G401.6 (cell line): ENCODE data around the gene KLHL13.
"Not testable (repeated sequence)": the region's sequence is repeated elsewhere in the genome, so short reads cannot be mapped to it uniquely, and the experiment has no call there.

Experiments
- FAIRE-seq: peaks from 2 replicates; lab custom pipeline; 2012; peaks lifted over from hg19 to GRCh38; lab: Jason Lieb, UNC

The KLHL13 gene

DNA sequence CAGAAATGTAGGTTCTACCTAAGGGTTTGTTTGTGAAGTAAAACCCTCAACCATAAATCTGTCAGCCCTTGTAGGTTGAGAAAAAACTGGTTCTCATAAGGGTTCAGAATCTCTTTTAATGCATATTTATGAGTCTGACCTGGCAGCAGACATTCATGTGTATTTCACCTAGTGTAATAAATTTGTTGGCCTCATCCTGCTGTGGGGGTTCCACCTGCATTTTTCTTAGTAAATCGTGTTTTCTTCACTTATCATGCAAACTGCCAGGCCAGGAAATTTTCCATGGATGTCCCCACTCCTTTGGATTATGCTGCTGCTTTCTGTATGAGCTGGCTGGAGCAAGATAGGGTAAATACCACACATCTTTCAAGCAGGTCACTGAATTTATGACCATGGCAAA lies 42.4 kb downstream of the KLHL13 start:
- FAIRE-seq: no peak

DNA sequence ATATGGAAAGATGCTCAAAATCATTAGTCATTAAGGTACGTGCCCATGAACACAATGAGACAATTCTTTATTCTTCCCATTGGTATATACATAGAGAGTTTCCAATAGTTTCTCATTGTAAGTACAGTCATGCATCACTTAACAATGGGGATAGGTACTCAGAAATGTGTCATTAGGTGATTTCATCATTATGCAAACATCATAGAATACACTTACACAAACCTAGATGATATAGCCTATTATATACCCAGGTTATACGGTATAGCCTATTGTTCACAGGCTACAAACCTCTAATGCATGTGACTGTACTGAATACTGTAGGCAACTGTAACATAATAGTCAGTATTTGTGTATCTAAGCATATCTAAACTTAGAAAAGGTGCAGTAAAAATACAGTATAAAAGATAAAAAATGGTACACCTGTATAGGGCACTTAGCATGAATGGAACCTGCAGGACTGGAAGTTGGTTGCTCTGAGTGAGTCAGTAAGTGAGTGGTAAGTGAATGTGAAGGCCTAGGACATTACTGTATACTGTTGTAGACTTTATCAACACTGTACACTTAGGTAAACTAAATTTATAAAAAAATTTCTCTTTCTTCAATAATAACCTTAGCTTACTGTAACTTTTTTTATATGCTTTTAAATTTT lies 49.6 kb downstream of the KLHL13 start:
- no peak for FAIRE-seq

DNA sequence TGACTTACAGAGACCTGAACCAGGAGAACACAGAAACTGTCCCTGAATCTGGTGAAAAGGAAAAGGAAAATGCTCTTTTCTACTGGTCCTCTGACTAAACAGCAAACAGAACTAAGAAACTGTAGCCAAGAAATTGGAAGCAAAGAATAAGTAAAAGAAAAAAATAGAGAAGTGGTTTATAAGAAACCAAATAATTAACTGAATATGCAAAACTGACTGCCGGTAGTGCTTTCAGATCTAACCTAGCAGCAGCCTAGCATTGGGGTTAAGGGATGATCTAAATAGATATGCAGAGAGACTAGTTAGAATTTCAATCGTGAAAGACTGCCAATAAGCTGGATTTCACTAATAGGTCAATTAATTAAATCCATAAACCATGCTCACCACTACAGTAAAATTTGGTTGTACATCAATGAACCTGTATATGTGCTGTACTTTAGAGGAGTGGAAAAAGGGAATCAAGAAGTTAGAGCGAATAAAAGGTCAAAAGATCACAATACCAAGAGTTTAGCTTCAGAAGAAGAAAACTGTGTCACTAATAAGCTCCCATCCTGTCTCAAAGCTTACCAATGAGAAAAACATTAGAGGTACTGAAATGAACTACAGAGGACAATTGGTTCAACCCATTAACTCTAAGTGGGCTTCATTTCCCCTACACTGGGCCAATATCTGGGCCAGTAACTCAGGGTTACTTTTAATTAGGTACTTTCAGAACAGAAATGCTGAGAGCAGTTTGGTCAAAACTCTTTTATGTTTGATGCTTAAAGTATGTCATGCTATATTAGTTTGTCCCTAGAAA lies 53.6 kb downstream of the KLHL13 start:
- no peak for FAIRE-seq

DNA sequence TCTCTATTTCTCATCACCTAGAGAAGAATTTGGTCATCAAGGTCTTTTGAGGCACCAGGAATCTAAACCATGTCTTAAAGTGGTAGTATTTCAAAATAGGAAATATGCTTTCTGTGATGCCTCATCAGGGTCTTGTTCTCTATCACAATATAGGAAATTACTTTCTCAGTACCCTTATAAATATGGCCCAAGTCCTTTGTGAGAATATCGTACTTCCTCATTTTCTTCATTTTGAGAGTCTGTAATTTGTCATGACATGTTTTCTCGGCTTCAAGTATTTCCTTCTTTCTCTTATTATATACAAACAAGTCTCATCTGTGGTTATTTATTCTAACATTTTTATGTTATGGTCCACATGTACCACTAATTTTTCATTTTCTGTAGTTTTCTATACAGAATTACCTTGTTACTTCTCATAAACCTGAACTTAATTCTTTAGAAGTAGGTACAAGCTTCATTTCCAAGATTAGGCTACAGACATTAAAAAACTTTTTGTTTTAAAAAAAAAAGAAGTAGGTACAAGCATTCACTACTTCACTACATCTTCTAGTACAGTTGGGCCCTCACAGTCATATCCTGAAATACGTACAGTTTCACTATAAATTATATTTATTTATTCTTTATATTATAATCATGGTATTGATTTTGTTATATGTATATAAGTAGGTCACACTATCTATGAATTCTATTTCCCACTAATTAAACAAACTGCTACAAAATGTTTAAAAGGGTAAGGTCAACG lies 54.4 kb downstream of the KLHL13 start:
- FAIRE-seq: no peak

DNA sequence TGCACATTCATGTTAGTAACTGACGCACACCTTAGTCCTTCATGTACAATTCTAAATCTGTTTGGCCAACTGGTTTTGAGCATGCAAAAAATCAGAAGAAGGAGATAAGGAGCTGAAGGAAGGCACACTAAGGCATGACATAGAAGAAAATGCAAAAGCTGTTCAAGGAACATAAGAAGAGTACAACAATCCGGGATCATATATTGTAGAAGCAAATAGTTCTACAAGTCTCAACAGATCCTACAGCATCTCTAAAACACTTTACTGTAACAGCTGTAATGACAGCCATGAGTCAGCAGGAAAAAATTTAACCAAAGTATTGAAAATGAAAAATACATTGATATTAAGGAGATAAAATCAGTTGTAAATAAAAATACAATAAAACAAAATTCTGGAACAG lies 57.7 kb downstream of the KLHL13 start:
- no peak for FAIRE-seq

DNA sequence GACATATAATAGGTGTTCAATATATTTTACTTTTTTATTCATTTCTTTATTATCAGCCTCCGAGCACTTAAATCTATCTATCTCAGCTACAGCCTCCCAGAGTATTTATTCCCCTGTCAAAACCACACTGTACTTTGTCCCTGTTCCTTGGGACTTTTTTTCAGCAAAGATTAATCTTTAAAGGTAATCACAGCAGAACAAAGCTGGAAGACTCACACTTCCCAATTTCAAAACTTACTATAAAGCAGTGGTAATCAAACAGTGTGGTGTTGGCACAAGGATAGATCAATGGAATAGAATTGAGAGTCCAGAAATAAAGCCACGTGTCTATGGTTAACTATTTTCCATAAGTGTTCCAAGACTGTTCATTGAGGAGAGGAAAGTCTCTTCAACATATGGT lies 59.7 kb downstream of the KLHL13 start:
- FAIRE-seq: no peak

DNA sequence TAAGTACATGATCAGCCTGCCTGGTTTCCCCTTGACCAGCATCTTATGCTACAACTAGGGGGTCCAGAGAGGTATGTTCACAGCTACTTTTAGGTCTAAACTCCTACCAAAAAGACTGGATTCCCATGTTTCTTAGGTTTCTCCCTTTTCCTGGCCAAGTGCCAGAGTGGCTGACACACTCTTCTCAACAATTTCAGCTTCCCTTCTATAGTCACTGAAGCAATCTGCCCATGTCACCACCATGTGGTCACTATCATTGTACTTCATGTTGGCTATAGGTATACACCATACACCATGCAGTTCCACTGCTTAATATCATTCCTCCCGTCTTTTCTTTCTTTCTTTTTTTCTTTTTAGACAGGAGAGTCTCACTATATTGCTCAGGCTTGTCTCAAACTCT lies 66.9 kb downstream of the KLHL13 start:
- FAIRE-seq: no peak

DNA sequence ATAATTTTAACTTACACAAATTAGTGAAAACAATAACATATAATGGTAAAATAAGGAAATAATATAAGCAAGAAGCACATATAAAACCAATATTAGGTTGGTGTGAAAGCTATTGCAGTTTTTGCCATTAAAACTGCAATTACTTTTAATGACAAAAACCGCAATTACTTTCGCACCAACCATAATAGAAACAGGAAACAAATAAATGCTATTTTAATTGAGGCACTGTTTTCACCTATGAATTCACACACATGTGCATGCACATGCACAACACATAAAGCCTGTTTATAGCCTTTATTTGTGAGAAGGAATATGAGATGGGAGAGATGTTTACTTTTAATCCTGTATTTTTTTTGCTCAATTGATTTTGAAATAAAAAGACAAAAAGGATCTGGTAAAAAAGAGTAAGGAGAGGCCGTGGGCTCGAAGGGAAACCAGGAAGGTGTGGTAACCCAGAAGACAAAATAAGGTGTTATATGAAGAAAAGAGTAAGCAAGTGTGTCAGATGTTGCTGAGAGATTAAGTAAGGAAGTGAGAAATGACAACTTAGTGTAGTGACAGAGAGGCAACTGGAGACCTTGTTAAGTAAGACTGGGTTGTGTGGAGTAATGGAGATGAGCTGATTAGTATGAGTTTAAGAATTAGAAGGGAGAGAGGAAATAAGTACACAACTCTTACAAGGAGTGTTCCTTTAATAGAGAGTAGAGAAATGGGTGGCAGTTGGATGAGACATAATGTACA lies 69.0 kb downstream of the KLHL13 start:
- FAIRE-seq: no peak

DNA sequence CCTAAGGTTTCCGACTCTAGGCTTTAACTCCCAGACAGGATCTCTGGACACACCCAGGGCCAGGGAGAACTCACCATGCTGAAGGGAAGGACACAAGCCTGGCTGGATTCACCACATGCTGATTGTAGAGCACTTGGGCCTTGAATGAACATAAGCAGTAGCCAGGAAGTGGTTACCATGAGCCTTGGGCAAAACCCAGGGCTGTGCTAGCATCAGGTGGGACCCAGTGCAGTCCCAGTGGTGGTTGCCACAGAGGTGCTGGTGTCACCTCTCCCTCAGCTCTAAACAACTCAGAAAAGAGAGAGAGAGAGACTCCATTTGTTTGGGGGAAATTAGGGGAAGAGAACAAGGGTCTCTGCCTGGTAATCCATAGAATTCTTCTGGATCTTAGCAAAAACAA lies 77.0 kb downstream of the KLHL13 start:
- FAIRE-seq: no peak

DNA sequence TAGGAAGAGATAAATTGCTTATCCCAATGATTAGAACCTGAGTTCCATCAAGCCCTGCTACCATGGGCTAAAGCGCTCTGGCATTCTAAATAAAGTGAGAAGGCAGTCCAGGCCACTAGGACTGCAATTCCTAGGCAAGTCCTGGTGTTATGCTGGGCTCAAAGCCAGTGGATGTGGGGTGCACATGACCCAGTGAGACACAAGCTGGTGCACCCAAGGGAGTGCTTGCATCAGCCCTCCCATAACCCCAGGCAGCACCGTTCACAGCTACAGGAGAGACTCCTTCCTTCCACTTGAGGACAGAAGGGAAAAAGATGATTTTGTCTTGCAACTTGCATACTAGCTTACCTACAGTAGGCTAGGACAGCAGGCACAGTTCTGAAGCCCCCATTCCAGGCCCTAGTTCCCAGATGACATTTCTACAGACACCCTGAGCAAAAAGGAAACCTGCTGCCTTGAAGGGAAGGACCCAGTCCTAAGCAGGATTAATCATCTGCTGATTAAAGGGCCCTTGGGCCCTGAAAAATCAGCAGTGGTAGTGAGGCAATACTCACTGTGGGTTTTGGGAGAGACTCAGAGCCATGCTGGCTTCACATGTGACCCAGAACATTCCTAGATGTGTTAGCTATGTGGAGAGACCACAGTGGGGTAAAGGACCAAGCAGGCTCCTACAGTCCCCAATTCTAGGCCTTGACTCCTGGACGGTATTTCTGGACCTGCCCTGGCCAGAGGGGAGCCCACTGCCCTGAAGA lies 77.8 kb downstream of the KLHL13 start:
- FAIRE-seq: no peak

DNA sequence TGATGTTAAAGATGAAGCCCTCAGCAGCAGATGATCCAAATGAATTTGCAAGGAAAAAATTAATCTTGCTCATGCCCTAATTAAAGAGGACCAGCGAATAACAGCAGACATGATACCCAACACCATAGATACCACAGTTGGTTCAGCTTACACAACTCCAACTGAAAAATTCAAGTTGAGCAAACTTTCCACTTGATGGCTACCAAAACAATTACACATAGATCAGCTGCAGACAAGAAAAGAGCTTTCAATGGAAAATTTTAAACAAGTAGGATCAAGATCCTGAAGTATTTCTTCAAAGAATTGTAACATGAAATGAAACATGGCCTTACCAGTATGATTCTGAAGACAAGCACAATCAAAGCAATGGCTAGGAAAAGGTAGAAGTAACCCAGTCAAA lies 90.0 kb downstream of the KLHL13 start:
- FAIRE-seq: no peak

DNA sequence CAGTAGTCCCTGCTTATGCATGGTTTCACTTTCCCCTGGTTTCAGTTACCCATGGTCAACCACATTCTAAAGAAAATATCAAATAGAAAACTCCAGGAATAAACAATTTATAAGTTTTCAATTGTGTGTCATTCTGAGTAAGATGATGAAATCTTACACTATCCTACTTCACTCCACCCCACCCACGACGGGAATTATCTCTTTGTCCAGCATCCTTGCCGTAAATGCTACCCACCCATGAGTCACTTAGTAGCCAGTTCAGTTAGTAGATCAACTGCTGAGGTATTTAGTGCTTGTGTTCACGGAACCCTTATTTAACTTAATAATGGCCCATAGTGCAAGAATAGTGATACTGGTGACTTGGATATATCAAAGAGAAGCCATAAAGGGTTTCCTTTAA lies 91.4 kb downstream of the KLHL13 start:
- no peak for FAIRE-seq

DNA sequence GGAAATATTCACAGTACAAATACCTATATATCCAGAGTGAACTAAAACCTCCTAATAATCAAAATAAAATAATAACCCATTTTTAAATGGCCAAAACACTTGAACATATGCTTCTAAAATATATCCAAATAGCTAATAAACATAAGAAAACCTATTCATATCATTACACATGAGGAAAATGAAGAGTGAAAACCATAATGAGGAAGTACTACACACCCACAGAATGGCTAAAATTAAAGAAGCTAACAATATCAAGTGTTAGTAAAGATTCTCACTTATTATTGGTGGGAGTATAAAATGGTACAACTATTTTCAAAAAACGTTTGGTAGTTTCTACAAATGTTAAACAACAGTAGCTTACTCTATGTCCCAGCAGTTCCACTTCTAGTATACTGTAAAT lies 92.1 kb downstream of the KLHL13 start:
- FAIRE-seq: no peak

DNA sequence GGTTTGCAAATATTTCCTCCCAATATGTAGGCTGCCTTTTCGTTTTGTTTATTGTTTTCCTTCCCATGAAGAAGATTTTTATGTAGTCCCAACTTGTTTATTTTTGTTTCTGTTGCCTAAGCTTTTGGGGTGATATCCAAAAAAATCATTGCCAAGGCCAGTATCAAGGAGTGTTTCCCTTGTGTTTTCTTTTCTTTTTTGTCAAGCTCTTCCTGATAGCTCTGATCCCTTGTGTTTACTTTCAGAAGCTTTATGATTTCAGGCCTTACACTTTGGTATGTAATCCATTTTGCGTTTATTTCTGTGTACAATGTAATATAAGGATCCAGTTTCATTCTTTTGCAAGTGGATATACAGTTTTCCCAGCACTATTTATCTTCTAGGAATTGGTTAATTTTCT lies 93.9 kb downstream of the KLHL13 start:
- no peak for FAIRE-seq

DNA sequence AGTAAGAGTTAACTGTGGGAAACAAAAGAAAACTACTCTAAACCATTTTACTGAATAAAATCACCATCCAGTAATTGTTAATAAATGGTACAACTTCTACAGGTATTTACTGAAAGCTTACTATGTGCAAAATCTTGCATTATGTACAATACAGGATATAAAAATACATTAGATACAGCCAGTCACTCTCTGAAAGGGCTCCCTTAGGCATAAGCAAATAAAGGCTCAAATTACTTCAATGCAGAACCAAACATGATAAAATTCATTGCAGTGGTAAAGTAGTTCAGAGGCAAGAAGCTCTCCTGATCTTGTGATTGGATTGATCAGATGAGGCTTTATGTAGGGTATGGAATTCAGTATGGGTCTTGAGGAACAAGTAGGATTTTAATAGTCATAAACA lies 100.2 kb downstream of the KLHL13 start:
- FAIRE-seq: no peak

DNA sequence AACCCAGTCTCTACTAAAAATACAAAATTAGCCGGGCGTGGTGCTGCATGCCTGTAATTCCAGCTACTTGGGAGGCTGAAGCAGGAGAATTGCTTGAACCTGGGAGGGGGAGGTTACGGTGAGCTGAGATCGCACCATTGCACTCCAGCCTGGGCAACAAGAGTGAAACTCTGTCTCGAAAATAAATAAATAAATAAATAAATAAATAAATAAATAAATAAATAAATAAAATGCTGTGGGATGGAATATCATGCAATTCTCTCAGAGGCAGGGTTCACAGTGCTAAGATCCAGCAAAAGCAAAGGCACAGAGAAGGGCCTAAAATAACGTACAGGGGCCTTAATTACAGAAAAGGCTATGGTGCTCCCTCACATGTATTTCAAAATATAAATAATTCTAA lies 114.2 kb downstream of the KLHL13 start:
- FAIRE-seq: not testable (repeated sequence)

DNA sequence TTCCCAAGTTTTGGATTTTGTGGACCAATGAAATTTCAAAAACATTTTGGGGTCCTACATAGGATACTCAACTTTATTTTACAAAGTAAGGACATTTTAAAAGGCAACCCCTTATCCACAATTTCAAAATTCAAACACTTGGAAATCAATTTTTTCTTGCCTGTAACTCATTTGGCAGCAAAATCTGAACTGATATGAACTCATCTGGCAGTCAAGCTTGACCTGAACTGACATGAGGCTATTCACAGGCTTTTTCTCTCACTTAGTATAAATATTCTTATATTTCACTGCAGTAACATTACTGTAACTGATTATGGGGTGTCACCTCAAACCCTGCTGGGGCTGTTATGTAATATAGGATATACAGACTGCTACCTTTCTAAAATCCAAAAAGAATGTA lies 116.1 kb downstream of the KLHL13 start:
- no peak for FAIRE-seq

DNA sequence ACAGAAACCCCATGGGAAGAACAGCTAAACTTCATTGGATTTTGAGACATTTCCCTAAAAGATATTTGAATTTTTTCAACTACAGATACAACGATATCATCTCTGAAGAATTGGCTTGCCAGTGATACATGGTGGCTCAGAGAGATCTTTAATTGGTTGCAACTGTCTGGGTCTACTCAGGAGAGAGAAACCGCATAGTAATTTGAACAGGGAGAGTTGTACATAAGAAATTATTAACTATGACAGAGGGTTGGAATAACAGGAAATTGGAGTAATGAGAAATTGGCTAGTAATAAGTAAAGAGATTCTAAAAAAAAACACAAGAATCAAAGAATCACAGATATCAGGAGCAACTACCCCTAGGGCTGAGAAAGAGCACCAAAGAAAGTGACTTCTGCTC lies 118.4 kb downstream of the KLHL13 start:
- FAIRE-seq: no peak

DNA sequence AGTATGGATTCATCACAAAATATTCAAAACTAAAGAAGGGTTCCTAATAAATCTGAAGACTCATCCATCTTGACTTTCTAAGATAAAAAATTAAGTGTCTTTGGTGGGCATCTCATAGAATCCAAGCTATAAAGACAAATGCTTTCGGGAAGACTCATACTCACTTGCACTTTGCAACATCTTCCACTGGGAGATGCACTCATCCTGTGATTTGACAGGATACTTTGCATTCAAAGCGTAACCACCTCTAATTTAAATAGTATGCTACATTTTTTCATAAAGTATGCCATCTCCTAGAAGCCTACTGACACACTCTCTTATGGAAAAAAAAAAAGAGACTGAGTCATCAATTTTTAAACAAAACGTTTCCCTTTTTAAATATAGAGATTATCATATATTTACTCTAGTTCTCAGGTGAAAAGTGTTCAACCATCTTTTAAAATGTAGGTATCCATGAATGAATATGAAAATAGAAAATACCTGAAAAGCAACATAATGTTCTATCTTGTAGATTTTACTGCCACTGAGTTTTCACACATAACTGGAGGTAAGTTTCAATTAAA lies 119.6 kb downstream of the KLHL13 start:
- FAIRE-seq: no peak

DNA sequence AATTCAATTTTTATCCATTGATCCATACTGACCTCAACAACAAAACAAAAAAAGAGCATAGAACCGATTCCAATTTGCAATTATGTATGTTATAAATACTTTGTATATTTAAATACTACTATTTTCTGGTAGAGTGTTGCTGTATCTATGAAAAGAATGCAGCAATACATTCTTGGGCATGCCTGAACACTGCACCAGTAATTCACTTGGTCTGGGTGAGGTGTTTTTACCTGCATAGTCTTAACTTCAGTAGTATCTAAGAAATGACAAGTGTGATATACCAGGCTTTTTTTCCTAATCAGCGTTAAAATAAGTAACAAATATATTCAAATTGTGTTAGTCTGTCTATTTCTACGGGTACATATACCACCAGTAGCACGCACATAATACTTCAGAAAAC lies 120.2 kb downstream of the KLHL13 start:
- FAIRE-seq: no peak

DNA sequence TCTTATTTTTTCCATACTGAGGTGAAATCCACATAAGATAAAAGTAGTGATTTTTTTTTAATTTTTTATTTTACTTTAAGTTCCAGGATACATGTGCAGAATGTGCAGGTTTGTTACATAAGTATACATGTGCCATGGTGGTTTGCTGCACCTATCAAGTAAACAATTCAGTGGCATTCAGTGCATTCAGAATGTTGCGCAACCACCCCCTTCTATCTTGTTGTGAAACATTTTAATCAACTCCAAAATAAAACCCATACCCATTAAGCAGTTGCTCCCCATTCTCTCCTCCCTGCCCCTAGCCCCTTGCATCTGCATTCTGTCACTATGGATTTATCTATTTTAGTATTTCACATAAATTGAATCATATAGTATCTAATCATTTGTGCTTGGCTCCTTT lies 121.2 kb downstream of the KLHL13 start:
- FAIRE-seq: no peak
